A673 (cell line): ENCODE results near the gene CSRP1.

Experiments used
- EZH2 ChIP-seq: fragments of 200-600 bp; sonication (generic); IDR thresholded peaks from 2 replicates; pipeline ENCODE4 v1.6.1; 2017; ENCODE audit warnings: borderline replicate concordance, low read depth, mild to moderate bottlenecking, mixed read lengths, antibody characterized with exemption, low read length; ENCODE audit not compliant: poor library complexity, severe bottlenecking
- TF ChIP-seq, protein P1 (sequence below): fragments of 300-800, 200-600 bp; sonication (generic); conservative IDR thresholded peaks from 2 replicates; pipeline ENCODE4 v1.5.1; 2017; ENCODE audit warnings: low read depth, mild to moderate bottlenecking, antibody characterized with exemption, low read length, moderate library complexity, mixed read lengths

DNA sequence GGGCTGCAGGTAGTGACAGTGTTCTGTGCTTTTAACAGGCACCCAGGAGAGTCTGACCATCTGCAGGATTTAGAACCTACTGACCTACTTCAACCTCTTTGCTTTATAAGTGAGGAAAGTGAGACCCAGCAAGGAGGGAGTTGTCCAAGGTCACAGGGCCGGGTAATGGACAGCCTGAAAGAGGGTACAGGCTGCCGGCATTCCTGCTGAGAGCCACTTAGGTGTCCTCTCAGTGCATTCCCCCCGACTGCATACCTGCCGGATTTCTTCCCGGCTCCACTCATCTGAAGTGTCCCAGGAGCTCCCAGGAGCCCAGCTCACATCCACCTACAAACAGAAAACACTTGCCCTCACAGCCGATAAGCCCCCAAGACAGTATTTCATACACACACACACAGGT is 51.8 kb downstream of the CSRP1 start:
- TF ChIP-seq, protein P1, sequence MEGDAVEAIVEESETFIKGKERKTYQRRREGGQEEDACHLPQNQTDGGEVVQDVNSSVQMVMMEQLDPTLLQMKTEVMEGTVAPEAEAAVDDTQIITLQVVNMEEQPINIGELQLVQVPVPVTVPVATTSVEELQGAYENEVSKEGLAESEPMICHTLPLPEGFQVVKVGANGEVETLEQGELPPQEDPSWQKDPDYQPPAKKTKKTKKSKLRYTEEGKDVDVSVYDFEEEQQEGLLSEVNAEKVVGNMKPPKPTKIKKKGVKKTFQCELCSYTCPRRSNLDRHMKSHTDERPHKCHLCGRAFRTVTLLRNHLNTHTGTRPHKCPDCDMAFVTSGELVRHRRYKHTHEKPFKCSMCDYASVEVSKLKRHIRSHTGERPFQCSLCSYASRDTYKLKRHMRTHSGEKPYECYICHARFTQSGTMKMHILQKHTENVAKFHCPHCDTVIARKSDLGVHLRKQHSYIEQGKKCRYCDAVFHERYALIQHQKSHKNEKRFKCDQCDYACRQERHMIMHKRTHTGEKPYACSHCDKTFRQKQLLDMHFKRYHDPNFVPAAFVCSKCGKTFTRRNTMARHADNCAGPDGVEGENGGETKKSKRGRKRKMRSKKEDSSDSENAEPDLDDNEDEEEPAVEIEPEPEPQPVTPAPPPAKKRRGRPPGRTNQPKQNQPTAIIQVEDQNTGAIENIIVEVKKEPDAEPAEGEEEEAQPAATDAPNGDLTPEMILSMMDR = no peak
- no peak for TF ChIP-seq EZH2
